OCI-LY7 (cell line): ENCODE results near the gene DPH1.

Experiments
- CTCF ChIP-seq: fragments of 200-600 bp; sonication (generic); conservative IDR thresholded peaks from 2 replicates; pipeline ENCODE4 v1.5.1; 2014; ENCODE audit warnings: mild to moderate bottlenecking, antibody characterized with exemption, low read length, moderate library complexity, mixed read lengths
- EZH2phosphoT487 ChIP-seq: fragments of 200-600 bp; sonication (generic); IDR thresholded peaks from 2 replicates; pipeline ENCODE4 v1.6.1; 2018; ENCODE audit warnings: low read depth, borderline replicate concordance, mild to moderate bottlenecking, mixed run types, antibody characterized with exemption, low read length, moderate library complexity, mixed read lengths

- no peak for TF ChIP-seq CTCF
- TF ChIP-seq EZH2phosphoT487 = no peak
Observed at GRCh38 chr17:1997289-1997926, 32.5 kb upstream of the DPH1 start.
